CD14-positive monocyte (primary cell): ENCODE results near the gene RYR2. TPM values are rescaled to one million over a fixed set of nuclear protein-coding genes. Genes with fewer than 3 reads are reported as not detected.

Experiments used
- DNase-seq, 3 donors: peaks; one replicate each; pipeline ENCODE4 v3.0.0-alpha.2; 2011 to 2022
- H2AFZ ChIP-seq: 2 replicates; pipeline ENCODE4 v1.6.0; 2012; ENCODE audit warnings: mild to moderate bottlenecking, low read depth, low read length, inconsistent platforms; ENCODE audit not compliant: insufficient read depth, poor library complexity, severe bottlenecking
- H3K27ac ChIP-seq, 2 donors: 1 replicate in 1 of 2; 2 replicates in 1 of 2; pipeline ENCODE4 v1.5.1; 2012 to 2013; ENCODE audit warnings: low read length in 2 of 2, control low read depth in 1 of 2, inconsistent platforms in 1 of 2, low read depth in 1 of 2, mild to moderate bottlenecking in 1 of 2
- H3K27me3 ChIP-seq, 2 donors: one replicate each; pipeline versions ENCODE4 v1.6.0 to v1.6.1; 2011 to 2013; ENCODE audit warnings: low read length in 2 of 2; ENCODE audit not compliant: control insufficient read depth in 2 of 2, insufficient read depth in 2 of 2
- H3K36me3 ChIP-seq, 2 donors: replicated peaks in 1 of 2; 1 replicate in 1 of 2; 2 replicates in 1 of 2; pipeline versions ENCODE4 v1.5.1 to v1.6.1; 2012 to 2013; ENCODE audit warnings: low read length in 2 of 2, control low read depth in 1 of 2, inconsistent platforms in 1 of 2, mild to moderate bottlenecking in 1 of 2; ENCODE audit not compliant: insufficient read depth in 2 of 2, control insufficient read depth in 1 of 2
- H3K4me1 ChIP-seq, 2 donors: 1 replicate in 1 of 2; 2 replicates in 1 of 2; pipeline versions ENCODE4 v1.5.1 to v1.6.1; 2012 to 2013; ENCODE audit warnings: low read length in 2 of 2, control low read depth in 1 of 2, inconsistent platforms in 1 of 2, mild to moderate bottlenecking in 1 of 2, moderate library complexity in 1 of 2; ENCODE audit not compliant: insufficient read depth in 2 of 2, control insufficient read depth in 1 of 2
- H3K4me2 ChIP-seq: replicated peaks from 2 replicates; pipeline ENCODE3; 2012; ENCODE audit warnings: low read length, moderate library complexity, mild to moderate bottlenecking; ENCODE audit not compliant: poor library complexity, severe bottlenecking; ENCODE audit errors: extremely low read depth
- H3K4me3 ChIP-seq, 3 experiments: fragments of 200-600 bp in 1 of 3; sonication (generic) in 1 of 3; replicated peaks in 1 of 3; 1 replicate in 2 of 3; 2 replicates in 1 of 3; pipeline ENCODE4 v1.5.1; 2011 to 2013; ENCODE audit warnings: low read length in 3 of 3, mild to moderate bottlenecking in 3 of 3, control low read depth in 2 of 3, low read depth in 2 of 3, inconsistent platforms in 1 of 3, moderate library complexity in 1 of 3
- H3K79me2 ChIP-seq: 2 replicates; pipeline ENCODE4 v1.6.0; 2012; ENCODE audit warnings: mild to moderate bottlenecking, control low read depth, inconsistent platforms, low read length, moderate library complexity; ENCODE audit not compliant: insufficient read depth
- H3K9ac ChIP-seq: 2 replicates; pipeline ENCODE4 v1.6.0; 2017; ENCODE audit warnings: low read length, mild to moderate bottlenecking; ENCODE audit not compliant: insufficient read depth, poor library complexity, severe bottlenecking
- H3K9me3 ChIP-seq, 2 donors: replicated peaks in 1 of 2; 1 replicate in 1 of 2; 2 replicates in 1 of 2; pipeline versions ENCODE4 v1.5.1 to v1.6.1; 2012 to 2013; ENCODE audit warnings: low read length in 2 of 2, control low read depth in 1 of 2; ENCODE audit not compliant: control insufficient read depth in 1 of 2, insufficient read depth in 1 of 2
- H4K20me1 ChIP-seq: 2 replicates; pipeline ENCODE4 v1.6.0; 2012; ENCODE audit warnings: mild to moderate bottlenecking, low read length, control low read depth, moderate library complexity; ENCODE audit not compliant: insufficient read depth
- H3K27ac Mint-ChIP-seq, 7 donors: one replicate each; pipeline ENCODE4 v1.8.0; 2020; ENCODE audit warnings: mild to moderate bottlenecking in 7 of 7, mixed read lengths in 7 of 7, moderate library complexity in 6 of 7, inconsistent platforms in 2 of 7
- H3K27me3 Mint-ChIP-seq, 3 donors: one replicate each; pipeline ENCODE4 v1.8.0; 2021 to 2022; ENCODE audit warnings: low read depth in 3 of 3, mild to moderate bottlenecking in 3 of 3, mixed read lengths in 3 of 3, moderate library complexity in 3 of 3, inconsistent platforms in 1 of 3
- H3K36me3 Mint-ChIP-seq, 2 donors: one replicate each; pipeline ENCODE4 v1.8.0; 2020; ENCODE audit warnings: mixed read lengths in 2 of 2, inconsistent platforms in 1 of 2, mild to moderate bottlenecking in 1 of 2
- H3K4me1 Mint-ChIP-seq: one replicate; pipeline ENCODE4 v1.8.0; 2020; ENCODE audit warnings: mild to moderate bottlenecking, mixed read lengths
- H3K4me3 Mint-ChIP-seq, 2 donors: one replicate each; pipeline ENCODE4 v1.8.0; 2020; ENCODE audit warnings: mild to moderate bottlenecking in 2 of 2, mixed read lengths in 2 of 2, moderate library complexity in 1 of 2
- H3K9me3 Mint-ChIP-seq, 7 donors: one replicate each; pipeline ENCODE4 v1.8.0; 2020 to 2022; ENCODE audit warnings: mixed read lengths in 7 of 7, mild to moderate bottlenecking in 6 of 7, moderate library complexity in 6 of 7, inconsistent platforms in 2 of 7
- CTCF ChIP-seq: fragments of 200-600 bp; IDR thresholded peaks from one replicate; pipeline ENCODE4 v1.8.0; 2022; ENCODE audit warnings: antibody characterized with exemption, mild to moderate bottlenecking
- WGBS: methylation state at CpG from one replicate; pipeline ENCODE4 v1.1.5; 2013; ENCODE audit warnings: missing lambda C conversion rate; ENCODE audit not compliant: insufficient coverage; 5-methylcytosine and 5-hydroxymethylcytosine counted together
- intact Hi-C, 2 donors: fragments of 100-400 bp; cut with micrococcal nuclease; formaldehyde crosslinking; loops; one replicate each; pipeline versions ENCODE4 v1.15.0 to v1.15.1; 2023
- polyA plus RNA-seq, 3 donors: library from polyadenylated mRNA; depleted of rRNA in 1 of 3; unstranded in 2 of 3; stranded (reverse) in 1 of 3; fragments of 300-500 nt in 2 of 3; fragments of >200 nt in 1 of 3; fragmentation: Illumina TruSeq in 2 of 3; gene quantifications; 1 replicate in 2 of 3; 2 replicates in 1 of 3; pipeline ENCODE4 v1.2.3, GENCODE V29; 2012 to 2021

RYR2 gene
- polyA plus RNA-seq, 3 donors = not detected

GRCh38 chr1:237058470-237058869 lies 16.5 kb downstream of the RYR2 start:
- Mint-ChIP-seq H3K27me3 (peaks cover 0 to 4% (median 1%) of the 10 kb centered on the region in 3 donors), H3K27ac (no peak overlapping the region), H3K4me1 (no peaks in the 10 kb centered on the region), H3K4me3 (no peak overlapping the region), H3K36me3 (no peaks in the 10 kb centered on the region), H3K9me3 (peaks cover 0 to 2% (median 0%) of the 10 kb centered on the region in 7 donors)
- no peak for DNase-seq
- Histone ChIP-seq H3K4me2 (no peak overlapping the region), H2AFZ (no peak overlapping the region), H3K79me2 (no peaks in the 10 kb centered on the region), H3K36me3 (no peaks in the 10 kb centered on the region), H3K27ac (no peak overlapping the region), H3K9me3 (no peaks in the 10 kb centered on the region), H3K27me3 (no peaks in the 10 kb centered on the region), H3K9ac (no peak overlapping the region), H3K4me3 (no peak overlapping the region), H3K4me1 (no peaks in the 10 kb centered on the region), H4K20me1 (no peaks in the 10 kb centered on the region)
- 83% methylated on average over 2 of the region's 9 CpGs for WGBS
- no peak for TF ChIP-seq CTCF
- intact Hi-C loops = no loop called here

- Mint-ChIP-seq H3K4me1 (no peaks in the 10 kb centered on the region), H3K4me3 (no peak overlapping the region), H3K27me3 (peaks cover 0 to 4% (median 3%) of the 10 kb centered on the region in 3 donors), H3K9me3 (peaks cover 0 to 3% (median 0%) of the 10 kb centered on the region in 7 donors), H3K36me3 (no peaks in the 10 kb centered on the region), H3K27ac (no peak overlapping the region)
- no peak for TF ChIP-seq CTCF
- WGBS = no CpG with 5 or more reads among the region's 3 CpGs
- H3K9ac ChIP-seq = no peak overlapping the region
- H3K9me3 ChIP-seq = no peaks in the 10 kb centered on the region
- H3K4me1 ChIP-seq = no peaks in the 10 kb centered on the region
- no peak overlapping the region for H2AFZ ChIP-seq
- intact Hi-C loops = no loop called here
- DNase-seq = no peak
- no peak overlapping the region for H3K4me2 ChIP-seq
- no peaks in the 10 kb centered on the region for H3K27me3 ChIP-seq
- H3K4me3 ChIP-seq = no peak overlapping the region
- no peaks in the 10 kb centered on the region for H4K20me1 ChIP-seq
- H3K79me2 ChIP-seq = no peaks in the 10 kb centered on the region
- H3K27ac ChIP-seq = no peak overlapping the region
- H3K36me3 ChIP-seq = no peaks in the 10 kb centered on the region
Observed at GRCh38 chr1:237059244-237059643, 17.3 kb downstream of the RYR2 start.
